ENCODE results near the gene TRAF7.
A peak's percentile ranks its signal among the peaks of the same experiment; 100 is the strongest.

The TRAF7 gene

GRCh38 chr16:2194852-2195321 lies 39.3 kb downstream of the TRAF7 start:
- Histone ChIP-seq H3K27ac (ENCODE audit: low read depth, low read length) (no peak overlapping the region), H4K20me1 (ENCODE audit: low read depth, low read length) (no peaks in the 10 kb centered on the region), H2AFZ (ENCODE audit: low read depth, low read length, severe bottlenecking) (no peak overlapping the region), H3K4me3 (ENCODE audit: insufficient read depth, low read length, poor library complexity, severe bottlenecking) (no peak overlapping the region), H3K9ac (ENCODE audit: low read length) (no peak overlapping the region), H3K9me2 (replicated peaks; ENCODE audit: insufficient read depth, low read length) (no peaks in the 10 kb centered on the region), H3K79me2 (ENCODE audit: insufficient read depth, low read length) (no peaks in the 10 kb centered on the region), H3K4me2 (ENCODE audit: low read depth, low read length, poor library complexity, severe bottlenecking) (no peak overlapping the region), H3K9me3 (ENCODE audit: insufficient read depth, low read length) (no peaks in the 10 kb centered on the region), H3K27me3 (ENCODE audit: low read length) (no peaks in the 10 kb centered on the region), H3F3A (ENCODE audit: insufficient read depth) (0 out of 2 replicates have a peak, but pooled peaks cover 8% of the 10 kb centered on the region), H3K36me3 (ENCODE audit: low read length) (no peaks in the 10 kb centered on the region)
- TF ChIP-seq, protein P1, sequence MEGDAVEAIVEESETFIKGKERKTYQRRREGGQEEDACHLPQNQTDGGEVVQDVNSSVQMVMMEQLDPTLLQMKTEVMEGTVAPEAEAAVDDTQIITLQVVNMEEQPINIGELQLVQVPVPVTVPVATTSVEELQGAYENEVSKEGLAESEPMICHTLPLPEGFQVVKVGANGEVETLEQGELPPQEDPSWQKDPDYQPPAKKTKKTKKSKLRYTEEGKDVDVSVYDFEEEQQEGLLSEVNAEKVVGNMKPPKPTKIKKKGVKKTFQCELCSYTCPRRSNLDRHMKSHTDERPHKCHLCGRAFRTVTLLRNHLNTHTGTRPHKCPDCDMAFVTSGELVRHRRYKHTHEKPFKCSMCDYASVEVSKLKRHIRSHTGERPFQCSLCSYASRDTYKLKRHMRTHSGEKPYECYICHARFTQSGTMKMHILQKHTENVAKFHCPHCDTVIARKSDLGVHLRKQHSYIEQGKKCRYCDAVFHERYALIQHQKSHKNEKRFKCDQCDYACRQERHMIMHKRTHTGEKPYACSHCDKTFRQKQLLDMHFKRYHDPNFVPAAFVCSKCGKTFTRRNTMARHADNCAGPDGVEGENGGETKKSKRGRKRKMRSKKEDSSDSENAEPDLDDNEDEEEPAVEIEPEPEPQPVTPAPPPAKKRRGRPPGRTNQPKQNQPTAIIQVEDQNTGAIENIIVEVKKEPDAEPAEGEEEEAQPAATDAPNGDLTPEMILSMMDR (IDR thresholded peaks at IDR 0.05; ENCODE audit: insufficient read depth, low read length, poor library complexity, severe bottlenecking), result peak; percentile 29
- no peak for TF ChIP-seq EZH2phosphoT487 (conservative IDR thresholded peaks at IDR 0.05; ENCODE audit: low read length)

- TF ChIP-seq, protein P1 (IDR thresholded peaks at IDR 0.05; ENCODE audit: insufficient read depth, low read length, poor library complexity, severe bottlenecking), result no peak
- no peak for TF ChIP-seq EZH2phosphoT487 (conservative IDR thresholded peaks at IDR 0.05; ENCODE audit: low read length)
- no peak overlapping the region for H3K4me3 ChIP-seq (ENCODE audit: insufficient read depth, low read length, poor library complexity, severe bottlenecking)
- no peaks in the 10 kb centered on the region for H3K79me2 ChIP-seq (ENCODE audit: insufficient read depth, low read length)
- H3K9me3 ChIP-seq (ENCODE audit: insufficient read depth, low read length), result no peaks in the 10 kb centered on the region
- H3K9me2 ChIP-seq (replicated peaks; ENCODE audit: insufficient read depth, low read length), result no peaks in the 10 kb centered on the region
- H2AFZ ChIP-seq (ENCODE audit: low read depth, low read length, severe bottlenecking), result no peak overlapping the region
- H3K27ac ChIP-seq (ENCODE audit: low read depth, low read length), result no peak overlapping the region
- H3F3A ChIP-seq (ENCODE audit: insufficient read depth), result 0 out of 2 replicates have a peak, but pooled peaks cover 8% of the 10 kb centered on the region
- H3K36me3 ChIP-seq (ENCODE audit: low read length), result no peaks in the 10 kb centered on the region
- no peak overlapping the region for H3K9ac ChIP-seq (ENCODE audit: low read length)
- no peaks in the 10 kb centered on the region for H4K20me1 ChIP-seq (ENCODE audit: low read depth, low read length)
- H3K27me3 ChIP-seq (ENCODE audit: low read length), result no peaks in the 10 kb centered on the region
- peak overlapping the region; percentile 23 for H3K4me2 ChIP-seq (ENCODE audit: low read depth, low read length, poor library complexity, severe bottlenecking)
These were observed 40.0 kb downstream of the TRAF7 start for GRCh38 chr16:2195322-2196161.

DNA sequence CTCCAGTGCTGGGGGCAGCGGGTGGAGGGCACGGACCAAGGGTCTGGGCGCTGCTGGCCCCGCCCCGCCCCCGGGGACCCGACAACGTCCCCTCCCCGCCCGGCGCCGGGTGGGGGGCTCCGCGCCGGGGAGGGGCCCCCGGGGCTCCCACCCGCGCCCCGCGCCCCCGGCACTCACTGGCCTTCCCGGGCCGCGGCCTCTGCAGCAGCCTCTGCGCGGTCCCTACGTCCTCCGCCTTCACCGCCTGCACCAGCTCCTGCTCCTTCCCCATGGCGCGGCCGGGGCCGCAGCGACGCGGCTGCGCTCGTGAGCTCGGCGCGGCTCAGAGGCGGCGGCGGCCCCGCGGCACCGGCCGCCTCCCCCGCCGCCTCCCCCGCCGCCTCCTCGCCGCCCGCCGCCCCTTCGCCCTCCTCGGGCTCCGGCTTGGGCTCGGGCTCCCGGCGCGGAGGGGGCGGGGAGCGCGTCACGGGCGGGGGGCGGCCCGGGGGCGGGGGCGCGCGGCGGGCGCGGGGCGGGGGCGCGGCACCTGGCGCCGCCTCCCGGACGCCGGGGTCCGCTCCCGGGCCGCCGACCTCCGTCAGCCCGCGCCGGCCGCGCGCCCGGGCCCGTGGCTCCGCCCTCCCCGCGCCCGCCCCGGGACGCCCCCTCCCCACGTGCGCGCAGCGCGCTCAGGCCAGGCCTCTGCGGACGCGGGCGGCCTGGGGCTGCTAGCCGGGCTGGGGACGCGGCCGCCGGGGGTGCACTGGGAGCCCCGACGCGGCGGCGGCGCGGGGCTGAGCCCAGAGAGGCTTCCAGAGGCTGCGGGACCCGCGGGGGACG lies 40.8 kb downstream of the TRAF7 start, which contains the start of gene CASKIN1:
Gene CASKIN1 (minus strand): TSS at position 444 of the 819 bp plus-strand sequence. CDS start 173 bp downstream, at position 271.
- H3K27ac ChIP-seq (ENCODE audit: low read depth, low read length), result no peak within 1 kb of the TSS
- H3K4me3 ChIP-seq (ENCODE audit: insufficient read depth, low read length, poor library complexity, severe bottlenecking), result no peak within 1 kb of the TSS
- no peak within 1 kb of the TSS for H3K9ac ChIP-seq (ENCODE audit: low read length)

More for the DNA sequence above, 40.8 kb downstream of the TRAF7 start, which contains the start of gene CASKIN1:
- Histone ChIP-seq H3K4me2 (ENCODE audit: low read depth, low read length, poor library complexity, severe bottlenecking) (peak within 1 kb of the TSS; percentile 23), H3K9me2 (replicated peaks; ENCODE audit: insufficient read depth, low read length) (no peaks in the 10 kb centered on the region), H3K36me3 (ENCODE audit: low read length) (no peaks in the 10 kb centered on the region), H3K9me3 (ENCODE audit: insufficient read depth, low read length) (no peaks in the 10 kb centered on the region), H3K27me3 (ENCODE audit: low read length) (no peaks in the 10 kb centered on the region), H2AFZ (ENCODE audit: low read depth, low read length, severe bottlenecking) (no peak within 1 kb of the TSS), H3K79me2 (ENCODE audit: insufficient read depth, low read length) (no peaks in the 10 kb centered on the region), H4K20me1 (ENCODE audit: low read depth, low read length) (no peaks in the 10 kb centered on the region), H3F3A (ENCODE audit: insufficient read depth) (0 out of 2 replicates have a peak, but pooled peaks cover 8% of the 10 kb centered on the region)
- no peak for TF ChIP-seq EZH2phosphoT487 (conservative IDR thresholded peaks at IDR 0.05; ENCODE audit: low read length)
- TF ChIP-seq, protein P1 (IDR thresholded peaks at IDR 0.05; ENCODE audit: insufficient read depth, low read length, poor library complexity, severe bottlenecking), result no peak
